Thoracic aorta (tissue), 2 donors: ENCODE data around the gene MYO15B. TPM values are rescaled to one million over a fixed set of nuclear protein-coding genes. Genes with fewer than 3 reads are reported as not detected.

Source experiments
- ATAC-seq: fragments of 150-250 bp; one replicate; pipeline ENCODE4 v1.8.0; 2017; ENCODE audit warnings: low read depth; ENCODE audit not compliant: insufficient number of reproducible peaks, low FRiP score
- DNase-seq: peaks from one replicate; pipeline ENCODE4 v3.0.0-alpha.2; 2020; ENCODE audit warnings: low spot score
- H3K27ac ChIP-seq, 2 donors: fragments of 200-600 bp; sonication (generic); 1 replicate in 1 of 2; 2 replicates in 1 of 2; pipeline ENCODE4 v1.5.1; 2016; ENCODE audit warnings: mild to moderate bottlenecking in 2 of 2, moderate library complexity in 2 of 2
- H3K27me3 ChIP-seq: fragments of 200-600 bp; sonication (generic); replicated peaks from 2 replicates; pipeline ENCODE4 v1.6.0; 2016; ENCODE audit warnings: mild to moderate bottlenecking; ENCODE audit not compliant: insufficient read depth
- H3K36me3 ChIP-seq: fragments of 200-600 bp; sonication (generic); one replicate; pipeline ENCODE4 v1.5.1; 2016
- H3K4me1 ChIP-seq, 2 donors: fragments of 200-600 bp; sonication (generic); 1 replicate in 1 of 2; 2 replicates in 1 of 2; pipeline versions ENCODE4 v1.5.1 to v1.6.0; 2016; ENCODE audit warnings: low read depth in 2 of 2, mild to moderate bottlenecking in 1 of 2; ENCODE audit not compliant: control insufficient read depth in 1 of 2
- H3K4me3 ChIP-seq: fragments of 200-600 bp; sonication (generic); 2 replicates; pipeline ENCODE4 v1.5.1; 2016; ENCODE audit warnings: mild to moderate bottlenecking
- H3K9me3 ChIP-seq: fragments of 200-600 bp; sonication (generic); 2 replicates; pipeline ENCODE4 v1.5.1; 2016
- total RNA-seq, 2 donors: library from RNA; depleted of rRNA; stranded (reverse); fragments of >200 nt; gene quantifications; one replicate each; pipeline versions ENCODE4 v1.1.0 to v1.2.3, GENCODE V29; 2016
- TF ChIP-seq, protein P1 (sequence below): fragments of 200-600 bp; sonication (generic); IDR thresholded peaks from one replicate; pipeline ENCODE4 v1.5.1; 2019; ENCODE audit warnings: antibody characterized with exemption

The MYO15B gene
- total RNA-seq, 2 donors from 2014 or later: 103 to 151 TPM

DNA sequence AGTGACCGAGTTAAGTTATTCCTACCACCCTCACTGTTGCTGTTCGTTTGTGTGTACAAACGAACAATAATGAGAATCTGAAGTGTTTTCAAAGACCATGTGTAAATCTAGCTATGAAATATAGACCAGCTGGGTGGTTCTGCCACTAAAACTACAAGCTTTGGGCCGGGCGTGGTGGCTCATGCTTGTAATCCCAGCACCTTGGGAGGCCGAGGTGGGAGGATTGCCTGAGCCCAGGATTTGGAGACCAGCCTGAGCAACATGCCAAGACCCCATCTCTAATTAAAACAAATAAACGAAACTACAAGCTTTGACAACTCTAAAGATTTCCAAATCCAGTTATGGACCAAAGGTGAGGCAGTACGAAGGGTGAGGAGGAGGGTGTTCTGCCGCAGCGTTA is 78.4 kb downstream of the MYO15B start:
- Histone ChIP-seq H3K27ac (no peak overlapping the region), H3K9me3 (no peaks in the 10 kb centered on the region), H3K4me3 (peak overlapping the region; percentile 97), H3K27me3 (no peaks in the 10 kb centered on the region), H3K36me3 (peaks cover 19% of the 10 kb centered on the region), H3K4me1 (peaks cover 16 to 19% of the 10 kb centered on the region in 2 donors)
- ATAC-seq (no peak), DNase-seq (no peak)
- TF ChIP-seq, protein P1, sequence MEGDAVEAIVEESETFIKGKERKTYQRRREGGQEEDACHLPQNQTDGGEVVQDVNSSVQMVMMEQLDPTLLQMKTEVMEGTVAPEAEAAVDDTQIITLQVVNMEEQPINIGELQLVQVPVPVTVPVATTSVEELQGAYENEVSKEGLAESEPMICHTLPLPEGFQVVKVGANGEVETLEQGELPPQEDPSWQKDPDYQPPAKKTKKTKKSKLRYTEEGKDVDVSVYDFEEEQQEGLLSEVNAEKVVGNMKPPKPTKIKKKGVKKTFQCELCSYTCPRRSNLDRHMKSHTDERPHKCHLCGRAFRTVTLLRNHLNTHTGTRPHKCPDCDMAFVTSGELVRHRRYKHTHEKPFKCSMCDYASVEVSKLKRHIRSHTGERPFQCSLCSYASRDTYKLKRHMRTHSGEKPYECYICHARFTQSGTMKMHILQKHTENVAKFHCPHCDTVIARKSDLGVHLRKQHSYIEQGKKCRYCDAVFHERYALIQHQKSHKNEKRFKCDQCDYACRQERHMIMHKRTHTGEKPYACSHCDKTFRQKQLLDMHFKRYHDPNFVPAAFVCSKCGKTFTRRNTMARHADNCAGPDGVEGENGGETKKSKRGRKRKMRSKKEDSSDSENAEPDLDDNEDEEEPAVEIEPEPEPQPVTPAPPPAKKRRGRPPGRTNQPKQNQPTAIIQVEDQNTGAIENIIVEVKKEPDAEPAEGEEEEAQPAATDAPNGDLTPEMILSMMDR: no peak

- Histone ChIP-seq H3K27me3 (no peaks in the 10 kb centered on the region), H3K36me3 (peaks cover 25% of the 10 kb centered on the region), H3K9me3 (no peaks in the 10 kb centered on the region), H3K4me1 (peaks cover 16 to 19% of the 10 kb centered on the region in 2 donors), H3K27ac (peak within 1 kb of the TSS; percentile 92 to 96), H3K4me3 (peak within 1 kb of the TSS; percentile 97)
- DNase-seq (peak; percentile 92), ATAC-seq (peak; percentile 98)
- TF ChIP-seq, protein P1: no peak
Observed at GRCh38 chr17:75666959-75667790, 79.6 kb downstream of the MYO15B start, which contains the start of the genes RECQL5 and SAP30BP. TSS of gene RECQL5 (minus strand) at chr17:75667154. CDS start at chr17:75666557, 597 bp downstream. TSS of gene SAP30BP (plus strand) at chr17:75667338. CDS start at chr17:75667373, 35 bp downstream.

- Histone ChIP-seq H3K36me3 (peaks cover 29% of the 10 kb centered on the region), H3K27me3 (no peaks in the 10 kb centered on the region)
Observed at GRCh38 chr17:75667825-75668224, 80.2 kb downstream of the MYO15B start.

GRCh38 chr17:75668489-75668888 is 80.9 kb downstream of the MYO15B start:
- TF ChIP-seq, protein P1: no peak
- Histone ChIP-seq H3K9me3 (no peaks in the 10 kb centered on the region), H3K27ac (no peak overlapping the region), H3K4me3 (peak overlapping the region; percentile 97), H3K27me3 (no peaks in the 10 kb centered on the region), H3K36me3 (peaks cover 36% of the 10 kb centered on the region), H3K4me1 (peaks cover 16 to 19% of the 10 kb centered on the region in 2 donors)
- no peak for ATAC-seq
- DNase-seq: no peak

More at GRCh38 chr17:75667825-75668224, 80.2 kb downstream of the MYO15B start:
- H3K9me3 ChIP-seq: no peaks in the 10 kb centered on the region
- peak overlapping the region; percentile 97 for H3K4me3 ChIP-seq
- TF ChIP-seq, protein P1: no peak
- no peak for DNase-seq
- H3K4me1 ChIP-seq: peaks cover 16 to 19% of the 10 kb centered on the region in 2 donors
- H3K27ac ChIP-seq: peak overlapping the region; percentile 92 to 96
- no peak for ATAC-seq

DNA sequence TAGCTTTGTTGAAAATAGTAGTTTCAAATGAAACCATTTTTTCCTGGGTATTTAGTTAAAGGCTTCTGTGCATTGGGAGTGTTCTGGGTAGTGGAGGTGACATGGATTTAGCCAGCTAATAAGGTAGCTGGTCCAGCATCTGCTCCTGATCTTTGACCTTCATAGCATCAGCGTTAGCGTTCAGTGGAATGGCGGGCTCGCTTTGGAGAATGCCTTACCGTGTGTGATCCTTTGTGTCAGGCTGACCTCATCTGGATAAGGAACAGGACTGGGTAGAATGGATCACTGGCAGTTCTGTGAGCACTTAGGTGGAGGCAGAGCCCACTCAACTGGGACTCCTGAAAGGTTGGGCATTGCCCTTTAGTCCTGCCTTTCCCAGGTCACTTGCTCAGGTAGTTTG is 83.3 kb downstream of the MYO15B start:
- Histone ChIP-seq H3K4me3 (no peak overlapping the region), H3K36me3 (peaks cover 39% of the 10 kb centered on the region), H3K27me3 (no peaks in the 10 kb centered on the region), H3K27ac (no peak overlapping the region), H3K4me1 (peaks cover 17 to 20% of the 10 kb centered on the region in 2 donors), H3K9me3 (no peaks in the 10 kb centered on the region)
- TF ChIP-seq, protein P1: no peak
- ATAC-seq (no peak), DNase-seq (no peak)
